Astrocyte of the spinal cord (primary cell): ENCODE results near the gene FTO.

Experiments
- DNase-seq: peaks from one replicate; pipeline ENCODE4 v3.0.0; 2011; ENCODE audit warnings: low read depth, low spot score
- H3K4me3 ChIP-seq: 2 replicates; pipeline ENCODE4 v1.5.1; 2011; ENCODE audit warnings: low read depth, mild to moderate bottlenecking, low read length, moderate library complexity
- CTCF ChIP-seq: IDR thresholded peaks from 2 replicates; pipeline ENCODE4 v1.5.1; 2012; ENCODE audit warnings: low read depth, mild to moderate bottlenecking, low read length, inconsistent platforms
- in situ Hi-C: cut with HindIII; loops from 2 replicates; pipeline ENCODE4 v1.10.0; 2017; ENCODE audit warnings: low sequenced_read_pairs

The FTO gene

GRCh38 chr16:53781023-53781605 is 77.2 kb downstream of the FTO start:
- TF ChIP-seq CTCF = no peak
- DNase-seq = peak; percentile 42
- in situ Hi-C loops = no loop called here
- no peak overlapping the region for H3K4me3 ChIP-seq

GRCh38 chr16:53782148-53782547 is 78.2 kb downstream of the FTO start:
- in situ Hi-C loops = no loop called here
- no peak overlapping the region for H3K4me3 ChIP-seq
- DNase-seq = no peak
- no peak for TF ChIP-seq CTCF

GRCh38 chr16:53784291-53784690 is 80.3 kb downstream of the FTO start:
- in situ Hi-C loops = no loop called here
- no peak for DNase-seq
- no peak overlapping the region for H3K4me3 ChIP-seq
- TF ChIP-seq CTCF = no peak

GRCh38 chr16:53785044-53785443 is 81.1 kb downstream of the FTO start:
- H3K4me3 ChIP-seq = no peak overlapping the region
- no peak for DNase-seq
- in situ Hi-C loops = no loop called here
- no peak for TF ChIP-seq CTCF

GRCh38 chr16:53785916-53786315 is 82.0 kb downstream of the FTO start:
- TF ChIP-seq CTCF = no peak
- H3K4me3 ChIP-seq = no peak overlapping the region
- in situ Hi-C loops = no loop called here

GRCh38 chr16:53787423-53787822 is 83.5 kb downstream of the FTO start:
- TF ChIP-seq CTCF = no peak
- no peak for DNase-seq
- in situ Hi-C loops = no loop called here
- no peak overlapping the region for H3K4me3 ChIP-seq

More at GRCh38 chr16:53785916-53786315, 82.0 kb downstream of the FTO start:
- no peak for DNase-seq

- no peak for TF ChIP-seq CTCF
- in situ Hi-C loops = no loop called here
- no peak overlapping the region for H3K4me3 ChIP-seq
- DNase-seq = peak; percentile 87
These were observed 85.2 kb downstream of the FTO start for GRCh38 chr16:53789137-53789536.
